IMR-90 (cell line): Measurements from ENCODE around the gene RAI2. TPM values are rescaled to one million over a fixed set of nuclear protein-coding genes. Genes with fewer than 3 reads are reported as not detected.

ENCODE experiments used
- ATAC-seq: fragments of 200-7000 bp; cut with Tn5 transposase; 2 replicates; pipeline ENCODE4 v1.9.1; 2020; ENCODE audit warnings: low read depth, mild to moderate bottlenecking, moderate library complexity
- BruUV-seq: library from RNA; stranded (reverse); fragments of 400-500 nt; replicated peaks from 2 replicates; lab custom pipeline; 2021; lab: Mats Ljungman, UMichigan
- CTCF ChIA-PET: fragments of 300-600 bp; formaldehyde crosslinking; extraction: SDS; loops from one replicate; lab custom pipeline; 2021; ENCODE audit warnings: antibody characterized with exemption; lab: Yijun Ruan, JAX
- POLR2A ChIA-PET: fragments of 300-600 bp; sonication (Branson Sonifier 250); formaldehyde crosslinking; loops from one replicate; lab custom pipeline; 2022; ENCODE audit warnings: antibody characterized with exemption; ENCODE audit not compliant: unreplicated experiment; lab: Charles Lee
- DNase-seq: peaks from one replicate; pipeline ENCODE4 v3.0.0; 2013
- H2AFZ ChIP-seq: replicated peaks from 2 replicates; pipeline ENCODE3; 2013; ENCODE audit warnings: low read length, mild to moderate bottlenecking; ENCODE audit not compliant: poor library complexity
- H2AK5ac ChIP-seq: 2 replicates; pipeline ENCODE4 v1.6.1; 2013; ENCODE audit warnings: low read depth, low read length, inconsistent platforms
- H2AK9ac ChIP-seq: replicated peaks from 2 replicates; pipeline ENCODE3; 2013; ENCODE audit warnings: mild to moderate bottlenecking, low read depth, low read length, moderate library complexity; ENCODE audit not compliant: poor library complexity
- H2BK120ac ChIP-seq: 2 replicates; pipeline ENCODE4 v1.6.1; 2013; ENCODE audit warnings: low read depth, low read length, inconsistent platforms
- H2BK15ac ChIP-seq: 3 replicates; pipeline ENCODE4 v1.6.1; 2013; ENCODE audit warnings: low read depth, low read length, inconsistent platforms
- H2BK20ac ChIP-seq: 2 replicates; pipeline ENCODE4 v1.6.1; 2013; ENCODE audit warnings: low read depth, mild to moderate bottlenecking, inconsistent platforms, low read length, moderate library complexity
- H2BK5ac ChIP-seq: 2 replicates; pipeline ENCODE4 v1.6.1; 2013; ENCODE audit warnings: mild to moderate bottlenecking, low read depth, low read length, inconsistent platforms; ENCODE audit not compliant: poor library complexity, severe bottlenecking
- H3K14ac ChIP-seq: replicated peaks from 2 replicates; pipeline ENCODE4 v1.6.1; 2013; ENCODE audit warnings: low read depth, low read length, inconsistent platforms
- H3K18ac ChIP-seq: 2 replicates; pipeline ENCODE4 v1.6.1; 2013; ENCODE audit warnings: low read depth, low read length, control low read depth
- H3K23ac ChIP-seq: 2 replicates; pipeline ENCODE4 v1.6.1; 2013; ENCODE audit warnings: low read depth, low read length, inconsistent platforms
- H3K27ac ChIP-seq: 2 replicates; pipeline ENCODE4 v1.5.1; 2013; ENCODE audit warnings: mild to moderate bottlenecking, control low read depth, low read length; ENCODE audit not compliant: insufficient read depth
- H3K27me3 ChIP-seq: 2 replicates; pipeline ENCODE4 v1.6.1; 2013; ENCODE audit warnings: low read length; ENCODE audit not compliant: control insufficient read depth, insufficient read depth
- H3K36me3 ChIP-seq: 2 replicates; pipeline ENCODE4 v1.6.1; 2013; ENCODE audit warnings: low read length, mixed read lengths; ENCODE audit not compliant: control insufficient read depth, insufficient read depth
- H3K4ac ChIP-seq: 2 replicates; pipeline ENCODE4 v1.6.1; 2013; ENCODE audit warnings: low read depth, low read length, inconsistent platforms
- H3K4me1 ChIP-seq: 2 replicates; pipeline ENCODE4 v1.6.1; 2013; ENCODE audit warnings: low read length, mixed read lengths; ENCODE audit not compliant: control insufficient read depth, insufficient read depth
- H3K4me2 ChIP-seq: 2 replicates; pipeline ENCODE4 v1.6.1; 2013; ENCODE audit warnings: low read depth, mild to moderate bottlenecking, control low read depth, low read length, moderate library complexity
- H3K4me3 ChIP-seq: 2 replicates; pipeline ENCODE4 v1.5.1; 2013; ENCODE audit warnings: low read depth, mild to moderate bottlenecking, control low read depth, low read length, moderate library complexity; ENCODE audit not compliant: insufficient read depth
- H3K56ac ChIP-seq: 2 replicates; pipeline ENCODE4 v1.6.1; 2013; ENCODE audit warnings: low read length, inconsistent platforms; ENCODE audit not compliant: insufficient read depth; ENCODE audit errors: extremely low read depth
- H3K79me1 ChIP-seq, 2 experiments: 2 replicates each; pipeline ENCODE4 v1.6.1; 2013; ENCODE audit warnings: low read length in 2 of 2, inconsistent platforms in 1 of 2, low read depth in 1 of 2
- H3K9ac ChIP-seq: 2 replicates; pipeline ENCODE4 v1.6.1; 2013; ENCODE audit warnings: low read depth, low read length, control low read depth
- H3K9me1 ChIP-seq: 2 replicates; pipeline ENCODE4 v1.6.1; 2013; ENCODE audit warnings: low read length, inconsistent platforms; ENCODE audit not compliant: insufficient read depth
- H3K9me3 ChIP-seq: 2 replicates; pipeline ENCODE4 v1.6.1; 2013; ENCODE audit warnings: low read length; ENCODE audit not compliant: control insufficient read depth, insufficient read depth
- H4K20me1 ChIP-seq: 2 replicates; pipeline ENCODE4 v1.6.1; 2013; ENCODE audit warnings: low read length, inconsistent platforms; ENCODE audit not compliant: insufficient read depth
- H4K5ac ChIP-seq: 2 replicates; pipeline ENCODE4 v1.6.1; 2013; ENCODE audit warnings: mild to moderate bottlenecking, low read depth, low read length, control low read depth
- H4K8ac ChIP-seq, 2 experiments: 2 replicates each; pipeline ENCODE4 v1.6.1; 2013; ENCODE audit warnings: low read depth in 2 of 2, low read length in 2 of 2, control low read depth in 1 of 2, inconsistent platforms in 1 of 2
- H4K91ac ChIP-seq: 2 replicates; pipeline ENCODE4 v1.6.1; 2013; ENCODE audit warnings: low read depth, low read length, inconsistent platforms; ENCODE audit not compliant: insufficient read depth
- CEBPB ChIP-seq: IDR thresholded peaks from 2 replicates; pipeline ENCODE4 v1.6.1; 2012; ENCODE audit warnings: low read depth, low read length, improper control_type of control experiment
- CTCF ChIP-seq: conservative IDR thresholded peaks from 2 replicates; pipeline ENCODE4 v1.5.1; 2012; ENCODE audit warnings: mild to moderate bottlenecking, low read depth, low read length, improper control_type of control experiment
- ELK1 ChIP-seq: fragments of 150-350 bp; IDR thresholded peaks from 2 replicates; pipeline ENCODE4 v1.6.1; 2016; ENCODE audit warnings: low read depth, mild to moderate bottlenecking, low read length, moderate library complexity, borderline replicate concordance
- FOS ChIP-seq: fragments of 150-350 bp; IDR thresholded peaks from 2 replicates; pipeline ENCODE4 v1.6.1; 2016; ENCODE audit warnings: low read depth, low read length
- POLR2A ChIP-seq: IDR thresholded peaks from 2 replicates; pipeline ENCODE4 v1.6.1; 2012; ENCODE audit warnings: mild to moderate bottlenecking, low read depth, low read length
- WGBS, 2 experiments: methylation state at CpG; one replicate each; pipeline versions ENCODE4 v1.1.5 to v1.1.7; 2013; ENCODE audit warnings: missing lambda C conversion rate in 2 of 2; ENCODE audit not compliant: insufficient read length in 1 of 2; ENCODE audit errors: extremely low coverage in 2 of 2; 5-methylcytosine and 5-hydroxymethylcytosine counted together
- dilution Hi-C: fragments of 300-500 bp; cut with HindIII; formaldehyde crosslinking; loops from one replicate; pipeline ENCODE4 v1.14.3; 2018; ENCODE audit warnings: low sequenced_read_pairs; ENCODE audit not compliant: unreplicated experiment
- in situ Hi-C: fragments of 300-500 bp; cut with MboI; formaldehyde crosslinking; loops from 3 replicates; pipeline ENCODE4 v1.14.3; 2019; ENCODE audit warnings: low sequenced_read_pairs, inconsistent platforms, mixed read lengths
- intact Hi-C: fragments of 100-400 bp; cut with micrococcal nuclease; formaldehyde crosslinking; loops from 2 replicates; pipeline ENCODE4 v1.10.0; 2022
- polyA plus RNA-seq, 3 experiments: library from polyadenylated mRNA; depleted of rRNA; stranded (reverse); fragments of >200 nt; gene quantifications; 2 replicates each; pipeline ENCODE4 v1.2.3, GENCODE V29; 2012; ENCODE audit warnings: low replicate concordance in 1 of 3
- total RNA-seq: library from RNA; depleted of rRNA; stranded (reverse); fragments of >200 nt; gene quantifications from 2 replicates; pipeline ENCODE4 v1.2.3, GENCODE V29; 2012

RAI2 gene
- total and polyA plus RNA-seq, 2 of the 4 experiments (the other 2 are of a cell fraction): 0.07 TPM; not detected in 1

GRCh38 chrX:17792826-17793225, 68.3 kb downstream of the RAI2 start:
- Histone ChIP-seq H3K9me3 (no peaks in the 10 kb centered on the region), H2AK9ac (no peak overlapping the region), H3K9ac (no peak overlapping the region), H4K91ac (no peak overlapping the region), H3K4ac (no peak overlapping the region), H2BK5ac (no peak overlapping the region), H2BK20ac (no peak overlapping the region), H4K20me1 (no peaks in the 10 kb centered on the region), H2BK15ac (no peak overlapping the region), H2BK120ac (no peak overlapping the region), H3K4me3 (no peak overlapping the region), H3K56ac (no peak overlapping the region), H2AFZ (no peak overlapping the region), H4K8ac (no peak overlapping the region), H3K4me2 (no peak overlapping the region), H3K27ac (no peak overlapping the region), H3K27me3 (peaks cover 1% of the 10 kb centered on the region; the same call in 1 of the 2 replicates), H3K4me1 (no peaks in the 10 kb centered on the region), H3K23ac (no peak overlapping the region), H3K14ac (no peak overlapping the region), H3K18ac (no peak overlapping the region), H3K36me3 (no peaks in the 10 kb centered on the region), H4K5ac (no peak overlapping the region), H3K9me1 (no peaks in the 10 kb centered on the region), H2AK5ac (no peak overlapping the region), H3K79me1 (no peaks in the 10 kb centered on the region)
- ChIA-PET POLR2A (no interaction called here), CTCF (no interaction called here)
- no TSS peak for BruUV-seq
- in situ Hi-C loops: no loop called here
- intact Hi-C loops: no loop called here
- WGBS, 2 experiments: no CpG with 5 or more reads among the region's 1 CpG
- dilution Hi-C loops: no loop called here
- no peak for TF ChIP-seq CEBPB
- TF ChIP-seq CTCF: no peak
- no peak for TF ChIP-seq ELK1
- TF ChIP-seq FOS: no peak
- no peak for TF ChIP-seq POLR2A
- DNase-seq (no peak), ATAC-seq (no peak)
